ENCODE results near the gene ST8SIA3. TPM values are rescaled to one million over a fixed set of nuclear protein-coding genes. Genes with fewer than 3 reads are reported as not detected.

ST8SIA3 gene
- total and polyA plus RNA-seq, 2 of the 4 experiments (the other 2 are of a cell fraction), result not detected

GRCh38 chr18:57353940-57354461 is 1.6 kb downstream of the ST8SIA3 start:
- H4K8ac ChIP-seq (ENCODE audit: low read depth in 2 of 2, low read length in 2 of 2), result no peak overlapping the region
- H2BK5ac ChIP-seq (ENCODE audit: low read depth, low read length, poor library complexity, severe bottlenecking), result no peak overlapping the region
- intact Hi-C loops (cut with micrococcal nuclease), result loop anchor here (5.0 kb wide), 1 partner anchor 247 kb away; no protein-coding TSS in a partner anchor
- peak; percentile 17 for DNase-seq
- H3K14ac ChIP-seq (replicated peaks; ENCODE audit: low read depth, low read length), result no peak overlapping the region
- no peaks in the 10 kb centered on the region for H3K4me1 ChIP-seq (ENCODE audit: control insufficient read depth, insufficient read depth, low read length)
- WGBS, 2 experiments (ENCODE audit: extremely low coverage in 2 of 2, insufficient read length in 1 of 2), result 3% methylated on average over 9 of the region's 37 CpGs; no CpG with 5 or more reads in 1 of the 2 experiments
- peak; percentile 100 for ATAC-seq (ENCODE audit: low read depth)
- in situ Hi-C loops (cut with MboI; ENCODE audit: low sequenced_read_pairs), result no loop called here
- H3K18ac ChIP-seq (ENCODE audit: low read depth, low read length), result no peak overlapping the region
- no TSS peak for BruUV-seq (replicated peaks)
- no peak overlapping the region for H3K56ac ChIP-seq (ENCODE audit: extremely low read depth, insufficient read depth, low read length)
- no peaks in the 10 kb centered on the region; the same call in 1 of the 2 replicates for H3K9me3 ChIP-seq (ENCODE audit: control insufficient read depth, insufficient read depth, low read length)
- no peaks in the 10 kb centered on the region for H3K36me3 ChIP-seq (ENCODE audit: control insufficient read depth, insufficient read depth, low read length)
- H3K79me1 ChIP-seq (ENCODE audit: low read depth in 1 of 2, low read length in 2 of 2), result no peaks in the 10 kb centered on the region
- H3K9ac ChIP-seq (ENCODE audit: low read depth, low read length), result no peak overlapping the region
- H3K4me2 ChIP-seq (ENCODE audit: low read depth, low read length), result no peak overlapping the region
- peaks cover 23% of the 10 kb centered on the region for H3K27me3 ChIP-seq (ENCODE audit: control insufficient read depth, insufficient read depth, low read length)
- TF ChIP-seq POLR2A (IDR thresholded peaks at IDR 0.05; ENCODE audit: low read depth, low read length) (no peak), BHLHE40 (IDR thresholded peaks at IDR 0.05; ENCODE audit: low read depth, low read length) (no peak), CHD1 (IDR thresholded peaks at IDR 0.05; ENCODE audit: low read depth, low read length) (no peak), CTCF (conservative IDR thresholded peaks at IDR 0.05; ENCODE audit: low read depth, low read length) (no peak)
- peak overlapping the region; percentile 40 for H2AK9ac ChIP-seq (replicated peaks; ENCODE audit: low read depth, low read length, poor library complexity)
- H2BK20ac ChIP-seq (ENCODE audit: low read depth, low read length), result no peak overlapping the region
- dilution Hi-C loops (cut with HindIII; ENCODE audit: low sequenced_read_pairs, unreplicated experiment), result no loop called here
- H2BK15ac ChIP-seq (ENCODE audit: low read depth, low read length), result no peak overlapping the region
- no peak overlapping the region for H3K27ac ChIP-seq (ENCODE audit: insufficient read depth, low read length)
- H2AFZ ChIP-seq (replicated peaks; ENCODE audit: low read length, poor library complexity), result no peak overlapping the region
- H3K4ac ChIP-seq (ENCODE audit: low read depth, low read length), result no peak overlapping the region
- no peak overlapping the region for H2AK5ac ChIP-seq (ENCODE audit: low read depth, low read length)
- H2BK120ac ChIP-seq (ENCODE audit: low read depth, low read length), result no peak overlapping the region
- no peaks in the 10 kb centered on the region for H4K20me1 ChIP-seq (ENCODE audit: insufficient read depth, low read length)
- no peaks in the 10 kb centered on the region for H3K9me1 ChIP-seq (ENCODE audit: insufficient read depth, low read length)
- H4K91ac ChIP-seq (ENCODE audit: insufficient read depth, low read depth, low read length), result no peak overlapping the region
- no peak overlapping the region for H4K5ac ChIP-seq (ENCODE audit: low read depth, low read length)
- ChIA-PET POLR2A (ENCODE audit: unreplicated experiment) (no interaction called here), CTCF (interaction anchor here (0.7 kb wide), 1 partner anchor 24 kb away, joined by 4 read pairs; no protein-coding TSS in a partner anchor)
- no peak overlapping the region for H3K23ac ChIP-seq (ENCODE audit: low read depth, low read length)
- no peak overlapping the region for H3K4me3 ChIP-seq (ENCODE audit: insufficient read depth, low read depth, low read length)

Data from IMR-90 (cell line).